HL-60 (cell line): Measurements from ENCODE around the gene MPHOSPH8.

Experiments
- CTCF ChIP-seq: IDR thresholded peaks from one replicate; pipeline ENCODE4 v1.5.1; 2011; ENCODE audit warnings: low read length, control low read depth, inconsistent platforms; ENCODE audit not compliant: insufficient read depth
- GABPA ChIP-seq: IDR thresholded peaks from 2 replicates; pipeline ENCODE4 v1.6.1; 2012; ENCODE audit warnings: low read depth
- POLR2AphosphoS5 ChIP-seq: IDR thresholded peaks from 2 replicates; pipeline ENCODE4 v1.6.1; 2012; ENCODE audit warnings: low read depth

- TF ChIP-seq CTCF (no peak), POLR2AphosphoS5 (no peak), GABPA (no peak)
Measured at GRCh38 chr13:19665427-19665859, 32.0 kb downstream of the MPHOSPH8 start.
